GM21717 (cell line): Measurements from ENCODE around the gene GLIS1.
"Not testable (repeated sequence)": the region's sequence is repeated elsewhere in the genome, so short reads cannot be mapped to it uniquely, and the experiment has no call there.

ENCODE experiments used
- ATAC-seq: cut with Tn5 transposase; IDR thresholded peaks from one replicate; pipeline ENCODE4 v1.9.1; 2021; ENCODE audit warnings: mild to moderate bottlenecking, moderate library complexity; ENCODE audit not compliant: unreplicated experiment

The GLIS1 gene

GRCh38 chr1:53572065-53572814, 166.7 kb downstream of the GLIS1 start:
- ATAC-seq = no peak

GRCh38 chr1:53568540-53568939, 170.4 kb downstream of the GLIS1 start:
- ATAC-seq = no peak

- no peak for ATAC-seq
Measured at GRCh38 chr1:53567851-53568250, 171.1 kb downstream of the GLIS1 start.

- no peak for ATAC-seq
Measured at GRCh38 chr1:53567450-53567849, 171.5 kb downstream of the GLIS1 start.

GRCh38 chr1:53563611-53564010, 175.4 kb downstream of the GLIS1 start:
- ATAC-seq = no peak

GRCh38 chr1:53562981-53563379, 176.0 kb downstream of the GLIS1 start:
- ATAC-seq = no peak

- no peak for ATAC-seq
Measured at GRCh38 chr1:53562291-53562980, 176.5 kb downstream of the GLIS1 start.

- no peak for ATAC-seq
Measured at GRCh38 chr1:53561503-53562105, 177.4 kb downstream of the GLIS1 start.

GRCh38 chr1:53560581-53561502, 178.1 kb downstream of the GLIS1 start:
- no peak for ATAC-seq

GRCh38 chr1:53559854-53560580, 178.9 kb downstream of the GLIS1 start:
- no peak for ATAC-seq

- no peak for ATAC-seq
Measured at GRCh38 chr1:53559391-53559815, 179.6 kb downstream of the GLIS1 start.

GRCh38 chr1:53558739-53559315, 180.1 kb downstream of the GLIS1 start:
- no peak for ATAC-seq

GRCh38 chr1:53557830-53558738, 180.9 kb downstream of the GLIS1 start:
- ATAC-seq = no peak

- ATAC-seq = no peak
Measured at GRCh38 chr1:53557369-53557768, 181.6 kb downstream of the GLIS1 start.

GRCh38 chr1:53556657-53557227, 182.2 kb downstream of the GLIS1 start:
- no peak for ATAC-seq

GRCh38 chr1:53555620-53556326, 183.2 kb downstream of the GLIS1 start:
- not testable (repeated sequence) for ATAC-seq

GRCh38 chr1:53554592-53555305, 184.2 kb downstream of the GLIS1 start:
- no peak for ATAC-seq
